Renal cortical epithelial cell (primary cell): Measurements from ENCODE around the gene NGDN. TPM values are rescaled to one million over a fixed set of nuclear protein-coding genes. Genes with fewer than 3 reads are reported as not detected.

ENCODE experiments used
- DNase-seq: peaks from one replicate; pipeline ENCODE4 v3.0.0-alpha.2; 2011; ENCODE audit warnings: low read depth
- total RNA-seq: library from RNA; depleted of rRNA; stranded (reverse); fragments of >200 nt; gene quantifications from 2 replicates; pipeline ENCODE4 v1.2.3, GENCODE V29; 2014

NGDN gene
- total RNA-seq, 1 donor from 2014 or later, result 53.0 TPM

DNA sequence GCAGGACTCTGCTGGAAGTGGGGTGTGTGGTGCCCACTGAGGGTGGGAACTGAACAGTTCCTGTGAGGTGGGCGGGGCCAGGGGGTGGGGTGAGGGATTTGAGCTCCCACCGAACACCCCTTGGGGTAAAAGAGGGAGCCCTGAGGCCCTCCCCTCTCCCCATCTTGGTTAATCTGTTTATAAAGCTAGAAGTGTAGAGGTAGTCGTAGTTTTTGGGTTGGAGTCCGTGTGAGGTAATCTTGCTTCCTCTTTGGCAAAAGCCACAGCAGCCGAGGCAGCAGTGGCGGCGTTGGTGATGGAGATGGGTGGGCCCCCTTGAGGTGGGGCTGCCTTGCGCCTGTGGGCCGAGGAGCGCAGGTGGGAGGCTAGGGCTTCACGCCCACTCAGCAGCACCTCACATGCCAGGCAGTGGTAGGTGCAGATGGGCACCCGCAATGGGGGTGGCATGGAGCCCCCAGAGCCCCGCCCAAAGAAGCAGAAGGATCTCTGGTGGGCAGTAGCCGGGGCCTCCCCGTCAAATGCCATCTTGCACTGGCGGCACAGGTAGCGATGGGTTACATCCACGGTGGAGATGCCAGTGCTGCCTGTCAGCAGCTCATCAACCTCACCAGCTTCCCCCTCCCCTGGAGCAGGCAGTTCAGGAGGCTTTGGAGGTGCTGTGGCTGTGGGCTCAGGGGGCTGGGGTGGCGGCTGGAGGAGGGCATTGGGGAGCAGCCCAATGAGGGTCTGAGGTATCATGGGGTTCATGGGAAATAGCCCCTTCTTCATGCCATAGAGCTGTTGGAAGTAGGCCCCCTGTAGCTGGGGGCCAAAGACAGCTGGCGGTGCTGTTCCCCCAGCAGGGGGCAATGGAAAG, 52.5 kb downstream of the NGDN start:
- DNase-seq, result no peak

- DNase-seq, result no peak
These were observed 53.2 kb downstream of the NGDN start for GRCh38 chr14:23522643-23523198.

DNA sequence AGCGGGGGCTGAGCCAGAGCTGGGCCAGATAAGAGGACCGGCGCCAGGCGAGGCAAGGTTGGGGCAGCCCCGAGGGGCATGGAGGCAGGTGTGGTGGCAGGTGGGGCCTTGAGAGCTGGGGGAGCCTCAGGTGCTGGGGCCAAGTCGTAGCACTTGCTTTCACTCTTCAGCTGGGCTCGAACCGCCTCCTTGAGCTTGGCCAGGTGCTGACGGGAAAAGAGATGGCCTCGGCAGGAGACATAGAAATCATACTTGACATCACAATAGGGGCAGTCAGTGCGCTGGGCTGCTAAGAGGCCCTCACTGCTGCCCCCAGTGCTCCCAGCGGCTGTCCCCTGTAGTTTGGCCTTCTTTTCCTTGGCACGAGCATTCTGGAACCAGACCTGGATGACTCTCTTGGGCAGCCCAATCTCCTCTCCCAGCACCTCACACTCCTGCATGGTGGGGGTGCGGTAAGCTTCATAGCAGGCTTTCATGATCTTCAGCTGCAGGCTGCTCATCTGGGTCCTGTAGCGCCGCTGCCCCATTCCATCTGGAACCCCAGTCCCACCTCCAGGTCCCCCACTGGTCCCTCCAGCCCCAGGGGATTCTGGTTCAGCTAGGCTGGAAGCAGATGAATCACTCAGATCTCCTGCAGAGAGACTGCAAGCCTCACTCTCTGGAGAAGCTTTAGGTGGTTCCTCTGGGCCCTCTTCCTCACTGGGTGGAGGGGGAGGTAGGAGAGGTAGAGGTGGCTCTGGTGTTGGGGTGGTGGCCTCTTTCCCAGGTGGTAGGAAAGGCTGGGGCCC, 53.9 kb downstream of the NGDN start:
- DNase-seq, result no peak

- DNase-seq, result no peak
These were observed 55.5 kb downstream of the NGDN start for GRCh38 chr14:23524954-23525353.

DNA sequence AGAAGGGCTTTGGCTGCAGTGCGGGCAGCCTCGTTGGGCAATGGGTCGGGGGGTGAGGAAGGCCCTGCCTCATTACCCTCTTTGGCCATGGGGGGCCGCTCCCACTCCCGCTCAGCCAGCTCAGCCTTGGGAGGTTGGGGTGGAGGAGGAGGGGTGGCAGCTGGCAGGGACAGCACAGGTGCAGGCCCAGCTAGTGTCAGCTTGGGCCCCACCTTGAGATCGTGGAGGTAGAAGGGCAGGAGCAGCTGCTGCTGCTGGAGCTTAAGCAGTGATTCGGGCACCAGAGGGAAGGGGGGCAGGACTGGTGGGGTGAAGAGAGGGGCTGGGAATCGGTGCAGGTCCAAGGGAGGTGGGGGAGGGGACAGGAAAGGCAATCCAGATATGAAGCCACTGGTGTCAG, 56.1 kb downstream of the NGDN start:
- DNase-seq, result no peak

Other genes starting within 250 kb of the NGDN start
- 0.35 TPM in 1 of 2 replicates, not detected in the other for gene RNF212B, start 231.8 kb upstream of the NGDN start, total RNA-seq
- 7.8 and 15.0 TPM in 2 replicates for gene HOMEZ, start 183.6 kb upstream of the NGDN start, total RNA-seq
- gene PPP1R3E, start 166.8 kb upstream of the NGDN start, total RNA-seq, result 1.9 TPM in 2 replicates
- gene BCL2L2, start 162.9 kb upstream of the NGDN start, total RNA-seq, result 10.2 and 14.7 TPM in 2 replicates
- 60.8 and 80.0 TPM in 2 replicates for gene PABPN1, start 148.2 kb upstream of the NGDN start, total RNA-seq
- 1.2 and 33.0 TPM in 2 replicates for gene SLC22A17, start 116.8 kb upstream of the NGDN start, total RNA-seq
- gene EFS, start 104.5 kb upstream of the NGDN start, total RNA-seq, result 0.17 and 0.50 TPM in 2 replicates
- gene IL25, start 96.9 kb upstream of the NGDN start, total RNA-seq, result not detected in 2 replicates
- not detected in 2 replicates for gene CMTM5, start 92.7 kb upstream of the NGDN start, total RNA-seq
- gene MYH6, start 61.4 kb upstream of the NGDN start, total RNA-seq, result not detected in 2 replicates
- gene MYH7, start 34.0 kb upstream of the NGDN start, total RNA-seq, result under 0.01 TPM in 1 of 2 replicates, not detected in the other
- gene ZFHX2, start 82.1 kb downstream of the NGDN start, total RNA-seq, result 0.69 and 1.8 TPM in 2 replicates
- 3.6 and 13.5 TPM in 2 replicates for gene THTPA, start 86.6 kb downstream of the NGDN start, total RNA-seq
- gene AP1G2, start 98.1 kb downstream of the NGDN start, total RNA-seq, result 51.2 and 55.9 TPM in 2 replicates
- not detected in 2 replicates for gene JPH4, start 109.1 kb downstream of the NGDN start, total RNA-seq
- under 0.01 TPM in 1 of 2 replicates, not detected in the other for gene DHRS2, start 166.7 kb downstream of the NGDN start, total RNA-seq